ENCODE measurements around the gene LAMB4. TPM values are rescaled to one million over a fixed set of nuclear protein-coding genes. Genes with fewer than 3 reads are reported as not detected.
A peak's percentile ranks its signal among the peaks of the same experiment; 100 is the strongest.

The LAMB4 gene
- 1 to 10 TPM; 2.9 to 6.1 (median 3.9) TPM for polyA plus RNA-seq (ENCODE audit: insufficient read length in 4 of 4)

DNA sequence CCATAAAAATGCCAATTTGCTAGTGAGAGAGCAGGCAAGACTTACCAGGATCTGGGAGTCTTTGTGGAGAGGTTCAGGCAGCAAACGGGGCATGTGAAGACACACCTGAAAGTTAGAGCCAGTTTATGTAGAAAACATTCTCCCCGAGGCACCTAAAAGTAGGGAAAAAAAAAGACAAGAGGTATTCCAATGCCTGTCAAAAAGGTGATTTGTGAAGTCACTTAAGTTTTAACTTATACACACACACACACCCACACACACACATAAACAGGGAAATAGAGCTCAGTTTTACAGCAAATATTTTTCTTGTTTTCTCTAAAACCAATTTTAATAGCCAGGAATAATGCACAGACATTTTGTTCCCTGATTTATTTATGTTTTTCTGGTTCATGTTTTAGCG is at the start of gene LAMB4:
LAMB4 (minus strand) TSS at position 101 of the 400 bp plus-strand sequence. CDS start 7,197 bp downstream, outside the sequence.
- DNase-seq (ENCODE audit: low read depth in 4 of 4, low spot score in 3 of 4), result no peak

DNA sequence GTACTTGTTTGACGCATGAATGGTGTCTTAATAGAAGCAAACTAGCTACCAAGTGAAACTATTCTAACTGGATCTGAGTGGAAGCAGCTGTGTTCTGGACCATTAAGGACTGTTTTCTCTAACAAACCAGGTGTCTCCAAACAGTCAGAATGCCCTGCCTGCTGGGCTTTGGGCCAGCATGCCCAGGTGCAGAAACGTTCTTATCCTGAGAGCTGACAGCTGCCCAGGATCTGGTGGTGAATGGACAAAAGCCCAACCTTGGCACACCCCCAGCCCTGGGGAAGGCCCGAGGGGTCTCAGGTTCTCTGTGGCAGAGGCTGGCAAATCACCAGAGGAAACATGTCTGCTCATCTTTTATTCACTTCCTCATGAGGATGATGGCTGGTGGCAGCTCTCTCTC is 48.2 kb upstream of the LAMB4 start:
- no peak for DNase-seq (ENCODE audit: low read depth in 4 of 4, low spot score in 3 of 4)

DNA sequence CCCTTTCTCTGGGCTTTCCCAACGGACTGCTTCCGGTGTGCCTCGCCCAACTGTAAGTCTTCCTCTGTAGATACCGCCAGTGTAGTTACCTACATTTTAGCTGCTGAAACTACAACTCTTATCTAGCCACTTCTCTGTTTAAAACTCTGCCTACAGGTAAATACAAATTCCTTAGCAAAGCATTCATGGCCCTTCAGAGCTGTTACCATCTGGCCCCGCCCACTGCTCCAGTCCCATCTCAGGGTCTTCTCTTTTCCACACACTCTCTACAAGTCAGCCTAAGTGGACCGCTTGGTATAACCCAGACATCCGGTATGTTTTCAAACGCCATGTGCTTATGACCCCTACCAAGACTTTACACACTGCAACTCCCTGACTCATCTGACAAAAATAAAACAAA is 41.0 kb upstream of the LAMB4 start:
- DNase-seq (ENCODE audit: low read depth in 4 of 4, low spot score in 3 of 4), result no peak

DNA sequence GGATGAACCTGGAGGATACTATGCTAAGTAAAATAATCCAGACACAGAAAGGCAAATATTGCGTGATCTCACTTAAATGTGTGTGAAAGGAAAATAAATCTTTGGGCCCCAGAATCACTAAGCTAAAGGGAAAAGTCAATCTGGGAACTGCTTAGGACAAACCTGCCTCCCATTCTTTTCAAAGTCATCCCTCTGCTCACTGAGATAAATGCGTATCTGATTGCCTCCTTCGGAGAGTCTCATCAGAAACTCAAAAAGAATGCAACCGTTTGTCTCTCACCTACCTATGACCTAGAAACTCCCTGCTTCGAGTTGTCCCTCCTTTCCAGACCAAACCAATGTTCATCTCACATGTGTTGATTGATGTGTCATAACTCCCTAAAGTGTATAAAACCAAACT is 40.1 kb upstream of the LAMB4 start:
- DNase-seq (ENCODE audit: low read depth in 4 of 4, low spot score in 3 of 4), result no peak

DNA sequence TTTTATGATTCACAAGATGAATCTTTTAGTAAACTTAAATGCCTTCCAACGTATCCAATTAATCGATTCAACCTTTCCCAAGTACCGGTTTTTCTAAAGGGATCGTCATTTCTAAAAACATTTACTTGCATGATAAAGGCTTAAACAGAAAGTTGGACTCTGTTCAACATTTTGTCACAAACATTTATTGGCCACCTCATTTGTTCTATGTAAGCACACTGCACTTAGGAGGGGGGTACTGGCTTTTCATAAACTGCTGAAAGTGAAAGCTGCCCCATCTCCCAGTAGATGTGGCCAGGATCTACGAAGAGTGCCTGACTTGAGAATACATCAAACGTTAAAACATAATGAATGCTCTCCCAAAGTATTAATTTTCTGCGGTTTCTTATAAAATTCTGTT is 37.3 kb upstream of the LAMB4 start:
- no peak for DNase-seq (ENCODE audit: low read depth in 4 of 4, low spot score in 3 of 4)

DNA sequence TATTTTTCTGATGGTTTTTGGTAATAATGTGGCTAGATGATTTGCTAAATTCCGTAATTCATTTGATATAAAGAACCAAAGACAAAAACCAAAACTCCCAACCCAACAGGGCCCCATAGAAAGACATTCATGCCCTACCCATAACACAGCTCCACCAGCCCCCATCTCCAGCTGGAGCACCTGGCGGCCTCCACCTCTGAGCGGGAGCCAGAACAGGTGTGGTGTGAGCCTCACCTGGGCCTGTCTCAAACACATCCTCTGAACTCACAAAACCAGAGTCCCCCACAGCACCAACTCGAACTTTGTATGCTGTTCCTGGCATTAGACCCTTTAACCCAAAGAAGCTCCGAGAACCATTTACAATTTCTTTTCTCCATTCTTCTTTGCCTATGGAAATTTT is 36.5 kb upstream of the LAMB4 start:
- no peak for DNase-seq (ENCODE audit: low read depth in 4 of 4, low spot score in 3 of 4)

GRCh38 chr7:108165723-108166122 is 35.6 kb upstream of the LAMB4 start:
- no peak for DNase-seq (ENCODE audit: low read depth in 4 of 4, low spot score in 3 of 4)

GRCh38 chr7:108164946-108165345 is 34.8 kb upstream of the LAMB4 start:
- DNase-seq (ENCODE audit: low read depth in 4 of 4, low spot score in 3 of 4), result no peak

GRCh38 chr7:108164342-108164741 is 34.2 kb upstream of the LAMB4 start:
- DNase-seq (ENCODE audit: low read depth in 4 of 4, low spot score in 3 of 4), result no peak

- DNase-seq (ENCODE audit: low read depth in 4 of 4, low spot score in 3 of 4), result no peak
Measured at GRCh38 chr7:108158776-108159175, 28.6 kb upstream of the LAMB4 start.

- no peak for DNase-seq (ENCODE audit: low read depth in 4 of 4, low spot score in 3 of 4)
Measured at GRCh38 chr7:108157606-108158335, 27.6 kb upstream of the LAMB4 start.

- DNase-seq (ENCODE audit: low read depth in 4 of 4, low spot score in 3 of 4), result no peak
Measured at GRCh38 chr7:108156897-108157605, 26.9 kb upstream of the LAMB4 start.

DNA sequence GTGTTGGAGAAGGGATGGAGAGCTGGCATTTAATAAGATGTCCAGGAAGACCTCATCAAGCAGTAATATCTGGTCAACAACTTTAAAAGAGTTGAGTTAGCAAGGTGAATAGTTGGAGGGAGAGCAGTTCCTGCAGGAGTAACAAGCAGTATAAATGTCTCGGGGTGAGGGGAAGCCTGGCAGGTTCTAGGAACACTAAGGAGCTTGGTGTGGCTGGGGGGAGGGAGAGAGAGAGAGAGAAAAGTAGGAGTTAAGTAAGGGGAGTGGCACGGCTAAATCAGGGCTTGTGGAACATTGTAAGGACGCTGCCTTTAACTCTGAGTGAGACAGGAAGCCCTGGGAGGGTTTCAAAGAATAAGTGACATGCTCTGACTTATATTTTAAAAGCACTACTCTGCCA is 22.0 kb upstream of the LAMB4 start:
- no peak for DNase-seq (ENCODE audit: low read depth in 4 of 4, low spot score in 3 of 4)

DNA sequence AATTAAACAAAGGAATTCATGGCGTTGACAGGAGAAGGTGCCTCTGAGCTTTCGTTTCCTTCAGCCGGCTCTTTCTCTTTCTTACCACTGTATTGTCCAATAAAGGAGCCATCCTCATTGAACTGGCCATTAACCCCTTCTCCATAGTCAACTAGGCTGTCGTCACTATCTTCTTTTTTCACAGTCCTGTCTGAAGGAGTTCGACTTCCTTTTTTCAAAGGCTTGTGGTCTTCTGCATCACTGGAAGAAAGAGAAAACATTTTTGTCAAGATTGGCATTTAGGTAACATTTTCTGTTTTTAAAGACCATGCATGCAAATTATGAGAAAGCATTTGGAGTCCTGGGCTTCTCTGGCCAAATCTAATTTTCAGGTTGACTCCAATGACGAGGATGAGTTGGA is 19.7 kb upstream of the LAMB4 start:
- no peak for DNase-seq (ENCODE audit: low read depth in 4 of 4, low spot score in 3 of 4)

- no peak for DNase-seq (ENCODE audit: low read depth in 4 of 4, low spot score in 3 of 4)
Measured at GRCh38 chr7:108149119-108149518, 19.0 kb upstream of the LAMB4 start.

DNA sequence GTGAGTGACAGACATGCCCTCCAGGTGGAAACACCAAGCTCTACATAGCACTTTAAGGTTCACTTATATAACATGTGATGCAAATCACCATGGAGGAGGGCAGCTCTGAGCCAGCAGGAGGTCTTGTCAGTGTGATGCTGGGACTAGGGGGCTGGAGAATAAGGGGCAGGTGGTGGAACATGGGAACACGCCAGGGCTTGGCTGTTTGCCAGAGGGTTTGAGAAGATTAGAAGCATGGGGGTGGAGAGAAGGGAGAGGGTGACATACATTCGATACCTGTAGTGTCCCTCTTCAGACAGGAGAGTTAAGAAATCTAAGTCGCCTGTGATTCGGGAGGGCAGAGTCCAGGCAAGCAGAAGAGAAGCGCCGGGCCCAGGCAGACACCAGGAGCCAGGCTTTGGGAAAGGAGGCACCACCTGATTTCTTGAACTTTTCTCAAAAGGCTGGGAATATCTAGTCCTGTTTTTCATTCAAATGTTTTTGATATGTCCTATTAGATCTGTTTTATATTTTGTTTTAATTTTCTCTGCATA is 16.9 kb upstream of the LAMB4 start:
- DNase-seq (ENCODE audit: low read depth in 4 of 4, low spot score in 3 of 4), result no peak

- DNase-seq (ENCODE audit: low read depth in 4 of 4, low spot score in 3 of 4), result peak; percentile 67 to 77 (median 72)
Measured at GRCh38 chr7:108146070-108146842, 16.1 kb upstream of the LAMB4 start.

GRCh38 chr7:108145401-108145800 is 15.2 kb upstream of the LAMB4 start:
- no peak for DNase-seq (ENCODE audit: low read depth in 4 of 4, low spot score in 3 of 4)

GRCh38 chr7:108144931-108145330 is 14.8 kb upstream of the LAMB4 start:
- DNase-seq (ENCODE audit: low read depth in 4 of 4, low spot score in 3 of 4), result no peak

DNA sequence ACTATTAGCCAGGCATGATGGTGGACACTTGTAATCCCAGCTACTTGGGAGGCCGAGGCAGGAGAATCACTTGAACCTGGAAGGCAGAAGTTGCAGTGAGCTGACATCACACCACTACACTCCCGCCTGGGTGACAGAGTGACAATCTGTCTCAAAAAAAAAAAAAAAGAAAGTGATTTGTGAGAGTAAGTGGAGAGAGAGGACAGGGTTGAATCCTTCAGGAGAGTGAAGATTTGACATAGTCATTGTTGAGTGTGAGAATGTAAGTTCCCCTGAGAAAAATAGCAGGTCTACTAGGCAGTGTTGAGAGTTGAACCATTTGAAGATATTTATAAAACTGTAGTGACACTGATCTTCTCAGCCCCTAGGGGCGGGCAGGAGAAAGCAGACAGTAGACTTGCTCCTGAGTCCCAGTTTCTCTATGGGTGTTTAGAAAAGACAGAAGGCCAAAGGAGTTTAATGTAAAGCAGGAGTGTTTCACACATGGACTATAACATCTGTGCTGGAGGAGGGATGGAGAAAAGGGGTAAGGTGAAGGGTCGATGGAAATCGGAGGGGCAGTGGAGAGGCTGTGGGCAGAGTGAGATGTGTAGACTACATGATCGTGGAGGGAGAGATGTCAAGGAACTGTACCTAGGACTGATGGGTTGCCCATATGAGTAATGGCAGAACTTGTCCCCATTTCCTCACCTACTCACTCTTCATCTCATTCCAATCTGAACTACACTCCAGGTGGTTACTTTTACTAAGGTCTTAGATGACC is 13.7 kb upstream of the LAMB4 start:
- DNase-seq (ENCODE audit: low read depth in 4 of 4, low spot score in 3 of 4), result no peak

Measured in right renal pelvis (tissue), 4 donors.